SK-N-SH treated with all-trans-retinoic acid at 6 μM for 48 hours (cell line): Measurements from ENCODE around the gene IER2.

Experiments
- ATAC-seq: fragments of 200-7000 bp; cut with Tn5 transposase; 3 replicates; pipeline ENCODE4 v1.9.1; 2020; ENCODE audit warnings: mild to moderate bottlenecking, moderate library complexity
- ARNTL ChIP-seq: fragments of 450-650 bp; formaldehyde crosslinking; IDR thresholded peaks from 2 replicates; pipeline ENCODE4 v1.5.0; 2020; ENCODE audit warnings: low read depth, mild to moderate bottlenecking, moderate library complexity, borderline replicate concordance
- BACH2 ChIP-seq: fragments of 250-450 bp; sonication (Bioruptor Pico); IDR thresholded peaks from 2 replicates; pipeline ENCODE4 v1.9.0; 2021; ENCODE audit warnings: mild to moderate bottlenecking, borderline replicate concordance
- CREB5 ChIP-seq: fragments of 250-450 bp; sonication (Bioruptor Pico); IDR thresholded peaks from 2 replicates; pipeline ENCODE4 v1.5.1; 2020; ENCODE audit warnings: low read depth, mild to moderate bottlenecking, moderate library complexity
- CSDC2 ChIP-seq: fragments of 250-450 bp; sonication (Bioruptor Pico); IDR thresholded peaks from 2 replicates; pipeline ENCODE4 v1.5.0; 2020; ENCODE audit warnings: mild to moderate bottlenecking, moderate library complexity
- CSRNP3 ChIP-seq: fragments of 250-450 bp; sonication (Bioruptor Pico); IDR thresholded peaks from 2 replicates; pipeline ENCODE4 v1.5.1; 2021; ENCODE audit warnings: mild to moderate bottlenecking, moderate library complexity
- ESRRG ChIP-seq: fragments of 250-450 bp; sonication (Bioruptor Pico); IDR thresholded peaks from 2 replicates; pipeline ENCODE4 v1.6.1; 2021; ENCODE audit warnings: mild to moderate bottlenecking
- GLIS3 ChIP-seq: fragments of 250-450 bp; sonication (Bioruptor Pico); IDR thresholded peaks from 2 replicates; pipeline ENCODE4 v1.5.0; 2020; ENCODE audit warnings: mild to moderate bottlenecking, moderate library complexity
- ISL1 ChIP-seq: fragments of 250-450 bp; sonication (Bioruptor Pico); IDR thresholded peaks from 2 replicates; pipeline ENCODE4 v2.1.2; 2022; ENCODE audit warnings: mild to moderate bottlenecking, moderate library complexity
- POU6F1 ChIP-seq: fragments of 250-450 bp; sonication (Bioruptor Pico); IDR thresholded peaks from 2 replicates; pipeline ENCODE4 v1.8.0; 2021; ENCODE audit warnings: low read depth, mild to moderate bottlenecking, moderate library complexity, borderline replicate concordance
- PPARA ChIP-seq: fragments of 250-450 bp; sonication (Bioruptor Pico); IDR thresholded peaks from 2 replicates; pipeline ENCODE4 v1.5.0; 2020; ENCODE audit warnings: mild to moderate bottlenecking, borderline replicate concordance
- RARB ChIP-seq: fragments of 250-450 bp; sonication (Bioruptor Pico); IDR thresholded peaks from 2 replicates; pipeline ENCODE4 v1.8.0; 2021; ENCODE audit warnings: mild to moderate bottlenecking, moderate library complexity
- SNAI2 ChIP-seq: fragments of 250-450 bp; sonication (Bioruptor Pico); IDR thresholded peaks from 2 replicates; pipeline ENCODE4 v1.5.0; 2020; ENCODE audit warnings: mild to moderate bottlenecking, moderate library complexity
- TCF4 ChIP-seq: fragments of 250-450 bp; sonication (Bioruptor Pico); IDR thresholded peaks from 2 replicates; pipeline ENCODE4 v1.8.0; 2021; ENCODE audit warnings: mild to moderate bottlenecking, moderate library complexity, borderline replicate concordance
- TOX ChIP-seq: fragments of 250-450 bp; sonication (Bioruptor Pico); IDR thresholded peaks from 2 replicates; pipeline ENCODE4 v1.8.0; 2021; ENCODE audit warnings: mild to moderate bottlenecking, moderate library complexity, borderline replicate concordance
- TSHZ2 ChIP-seq: fragments of 250-450 bp; sonication (Bioruptor Pico); IDR thresholded peaks from 2 replicates; pipeline ENCODE4 v1.5.0; 2020; ENCODE audit warnings: mild to moderate bottlenecking, moderate library complexity
- ZC3H10 ChIP-seq: fragments of 250-450 bp; sonication (Bioruptor Pico); IDR thresholded peaks from 2 replicates; pipeline ENCODE4 v1.5.1; 2021; ENCODE audit warnings: mild to moderate bottlenecking, moderate library complexity
- ZFP3 ChIP-seq: fragments of 250-450 bp; sonication (Bioruptor Pico); IDR thresholded peaks from 2 replicates; pipeline ENCODE4 v1.5.0; 2020; ENCODE audit warnings: mild to moderate bottlenecking, moderate library complexity
- ZFP30 ChIP-seq: fragments of 450-650 bp; formaldehyde crosslinking; IDR thresholded peaks from 2 replicates; pipeline ENCODE4 v1.5.0; 2022; ENCODE audit warnings: mild to moderate bottlenecking, moderate library complexity
- ZNF70 ChIP-seq: fragments of 450-650 bp; formaldehyde crosslinking; IDR thresholded peaks from 2 replicates; pipeline ENCODE4 v1.5.0; 2020; ENCODE audit warnings: mild to moderate bottlenecking, moderate library complexity
- ZNF8 ChIP-seq: fragments of 450-650 bp; formaldehyde crosslinking; IDR thresholded peaks from 2 replicates; pipeline ENCODE4 v1.5.0; 2020; ENCODE audit warnings: mild to moderate bottlenecking, moderate library complexity
- TF ChIP-seq, protein P1 (sequence below): fragments of 250-450 bp; sonication (Bioruptor Pico); IDR thresholded peaks from 2 replicates; pipeline ENCODE4 v1.8.0; 2020; ENCODE audit warnings: mild to moderate bottlenecking, moderate library complexity, borderline replicate concordance

Gene IER2

GRCh38 chr19:13163609-13164342 is 13.6 kb downstream of the IER2 start:
- TF ChIP-seq, protein P1, sequence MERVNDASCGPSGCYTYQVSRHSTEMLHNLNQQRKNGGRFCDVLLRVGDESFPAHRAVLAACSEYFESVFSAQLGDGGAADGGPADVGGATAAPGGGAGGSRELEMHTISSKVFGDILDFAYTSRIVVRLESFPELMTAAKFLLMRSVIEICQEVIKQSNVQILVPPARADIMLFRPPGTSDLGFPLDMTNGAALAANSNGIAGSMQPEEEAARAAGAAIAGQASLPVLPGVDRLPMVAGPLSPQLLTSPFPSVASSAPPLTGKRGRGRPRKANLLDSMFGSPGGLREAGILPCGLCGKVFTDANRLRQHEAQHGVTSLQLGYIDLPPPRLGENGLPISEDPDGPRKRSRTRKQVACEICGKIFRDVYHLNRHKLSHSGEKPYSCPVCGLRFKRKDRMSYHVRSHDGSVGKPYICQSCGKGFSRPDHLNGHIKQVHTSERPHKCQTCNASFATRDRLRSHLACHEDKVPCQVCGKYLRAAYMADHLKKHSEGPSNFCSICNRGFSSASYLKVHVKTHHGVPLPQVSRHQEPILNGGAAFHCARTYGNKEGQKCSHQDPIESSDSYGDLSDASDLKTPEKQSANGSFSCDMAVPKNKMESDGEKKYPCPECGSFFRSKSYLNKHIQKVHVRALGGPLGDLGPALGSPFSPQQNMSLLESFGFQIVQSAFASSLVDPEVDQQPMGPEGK (CRISPR knock-in tag) = no peak
- 0 out of 2 replicates have a peak, but pooled peaks have one; percentile 3 for TF ChIP-seq ISL1 (CRISPR knock-in tag)
- TF ChIP-seq ZNF70 (CRISPR knock-in tag) = no peak
- peak; percentile 18; the same call in 1 of the 2 replicates for TF ChIP-seq CREB5 (CRISPR knock-in tag)
- peak; percentile 73; the same call in 1 of the 2 replicates for TF ChIP-seq TCF4
- no peak for TF ChIP-seq ZC3H10 (CRISPR knock-in tag)
- TF ChIP-seq ZFP3 = peak; percentile 23; the same call in 1 of the 2 replicates
- TF ChIP-seq BACH2 (CRISPR knock-in tag) = no peak
- TF ChIP-seq SNAI2 (CRISPR knock-in tag) = no peak
- TF ChIP-seq CSRNP3 = no peak
- no peak for TF ChIP-seq PPARA
- no peak for TF ChIP-seq ARNTL (CRISPR knock-in tag)
- no peak for TF ChIP-seq ESRRG (CRISPR knock-in tag)
- no peak for TF ChIP-seq GLIS3 (CRISPR knock-in tag)
- TF ChIP-seq TOX (CRISPR knock-in tag) = no peak
- peak; percentile 26; the same call in 1 of the 2 replicates for TF ChIP-seq TSHZ2
- peak; percentile 63 for ATAC-seq

DNA sequence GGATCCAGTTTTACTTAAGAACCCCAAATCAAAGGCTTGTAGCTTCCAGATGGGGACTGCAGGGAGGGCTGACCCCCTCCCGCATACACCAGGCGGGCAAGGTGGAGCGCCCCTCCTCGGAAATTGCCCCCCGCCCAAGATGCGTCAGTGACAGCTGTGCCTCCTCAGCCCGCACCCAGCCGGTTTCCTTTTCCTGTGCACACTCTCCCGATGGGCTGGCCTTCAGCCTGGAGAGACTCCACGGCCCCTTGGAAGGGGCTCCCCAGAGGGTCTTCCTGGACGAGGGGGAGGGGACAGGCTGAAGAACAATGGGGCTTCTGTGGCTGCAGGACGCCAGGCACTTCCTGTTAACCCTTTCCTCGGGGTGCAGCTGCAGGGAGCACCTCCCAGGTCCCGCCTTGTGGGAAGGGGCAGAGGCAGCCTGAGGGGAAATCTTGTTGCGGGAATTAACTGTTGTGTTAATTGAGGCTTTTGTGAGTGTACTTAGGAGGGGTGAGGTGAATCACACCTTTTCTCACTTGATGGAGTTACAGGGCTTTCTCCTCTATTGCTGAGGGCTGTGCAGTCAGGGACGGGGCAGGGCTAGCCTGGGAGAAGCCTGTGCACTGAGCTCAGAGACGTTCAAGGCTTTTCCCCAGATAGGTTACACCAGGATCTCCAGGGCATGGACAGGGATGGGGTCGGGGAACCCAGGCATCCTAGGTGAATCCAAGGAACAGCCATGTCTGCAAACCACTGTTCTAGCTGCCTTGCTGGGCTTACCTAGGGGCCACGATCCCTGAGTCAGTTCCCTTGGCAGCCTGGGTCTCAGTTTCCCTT is 14.3 kb downstream of the IER2 start:
- ATAC-seq = peak; percentile 6
- 0 out of 2 replicates have a peak, but pooled peaks have one; percentile 4 for TF ChIP-seq ISL1 (CRISPR knock-in tag)
- TF ChIP-seq SNAI2 (CRISPR knock-in tag) = no peak
- no peak for TF ChIP-seq TOX (CRISPR knock-in tag)
- no peak for TF ChIP-seq PPARA
- TF ChIP-seq POU6F1 (CRISPR knock-in tag) = no peak
- TF ChIP-seq ZFP30 = no peak
- peak; percentile 59 for TF ChIP-seq TCF4
- no peak for TF ChIP-seq ZNF8
- TF ChIP-seq RARB (CRISPR knock-in tag) = no peak
- TF ChIP-seq TSHZ2 = 0 out of 2 replicates have a peak, but pooled peaks have one; percentile 21
- TF ChIP-seq CSDC2 (CRISPR knock-in tag) = no peak
- no peak for TF ChIP-seq ZNF70 (CRISPR knock-in tag)
- no peak for TF ChIP-seq GLIS3 (CRISPR knock-in tag)
- TF ChIP-seq, protein P1 (CRISPR knock-in tag) = peak; percentile 41; the same call in 1 of the 2 replicates
- TF ChIP-seq BACH2 (CRISPR knock-in tag) = no peak
